ENCODE measurements around the gene RHOT1.
A peak's percentile ranks its signal among the peaks of the same experiment; 100 is the strongest.
"Not testable (repeated sequence)": the region's sequence is repeated elsewhere in the genome, so short reads cannot be mapped to it uniquely, and the experiment has no call there.

Gene RHOT1

DNA sequence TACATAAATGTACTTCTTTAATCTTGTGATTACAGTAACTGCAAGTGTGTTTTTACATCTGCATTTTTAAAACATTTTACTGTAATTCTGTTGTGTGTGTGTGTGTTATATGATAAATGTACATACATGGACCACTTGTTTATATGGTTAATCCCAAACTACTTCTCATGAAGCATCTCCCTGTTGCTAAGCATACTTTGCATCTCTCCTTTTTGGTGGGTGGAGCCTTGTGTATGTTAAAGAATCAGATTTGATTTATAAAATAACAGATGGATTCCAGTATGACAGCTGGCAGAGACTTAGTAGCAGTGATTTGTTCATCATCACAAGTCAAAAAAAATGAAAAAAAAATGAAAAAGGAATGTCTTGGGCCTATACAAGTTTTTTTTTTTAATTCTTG lies 67.3 kb downstream of the RHOT1 start:
- no peak for DNase-seq (ENCODE audit: low read depth)
- H3K4me3 ChIP-seq (ENCODE audit: low read depth, low read length), result no peak overlapping the region

DNA sequence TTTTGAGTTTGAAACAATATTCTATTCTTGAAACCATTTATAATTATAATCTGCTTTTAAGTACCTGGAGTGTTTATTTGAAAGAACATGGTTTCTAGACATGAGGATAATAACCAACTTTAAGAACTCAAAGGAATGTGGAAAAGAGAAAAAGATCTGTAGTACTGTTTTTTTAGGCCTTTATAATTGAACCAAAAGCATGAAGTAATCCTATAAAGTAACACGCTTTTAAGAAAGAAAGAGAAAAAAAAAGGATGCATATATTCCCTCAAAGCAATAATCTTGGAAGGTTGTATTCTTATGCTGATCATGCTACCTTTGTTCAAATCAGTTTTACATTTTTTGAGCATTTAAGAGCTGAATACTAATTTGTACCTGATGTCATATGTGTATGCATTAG lies 69.4 kb downstream of the RHOT1 start:
- H3K4me3 ChIP-seq (ENCODE audit: low read depth, low read length), result no peak overlapping the region
- DNase-seq (ENCODE audit: low read depth), result no peak

DNA sequence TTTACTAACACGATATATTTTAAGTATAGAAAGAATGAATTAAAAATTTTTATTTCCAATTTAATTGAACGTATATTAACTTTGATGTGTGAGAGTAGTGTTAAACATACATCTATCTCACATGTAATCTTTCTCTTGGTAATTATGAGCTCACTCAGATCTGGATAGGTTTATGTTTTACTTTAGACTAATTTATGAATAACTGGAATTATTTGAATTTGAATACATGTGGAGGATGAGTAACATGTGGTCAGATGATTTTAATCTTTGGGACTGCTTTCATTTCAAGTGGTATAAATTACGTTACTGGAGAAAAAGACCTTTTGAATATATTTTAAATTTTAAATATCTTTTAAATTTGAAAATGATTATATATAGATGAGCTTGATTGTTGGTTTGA lies 73.4 kb downstream of the RHOT1 start:
- no peak for DNase-seq (ENCODE audit: low read depth)
- H3K4me3 ChIP-seq (ENCODE audit: low read depth, low read length), result no peak overlapping the region

DNA sequence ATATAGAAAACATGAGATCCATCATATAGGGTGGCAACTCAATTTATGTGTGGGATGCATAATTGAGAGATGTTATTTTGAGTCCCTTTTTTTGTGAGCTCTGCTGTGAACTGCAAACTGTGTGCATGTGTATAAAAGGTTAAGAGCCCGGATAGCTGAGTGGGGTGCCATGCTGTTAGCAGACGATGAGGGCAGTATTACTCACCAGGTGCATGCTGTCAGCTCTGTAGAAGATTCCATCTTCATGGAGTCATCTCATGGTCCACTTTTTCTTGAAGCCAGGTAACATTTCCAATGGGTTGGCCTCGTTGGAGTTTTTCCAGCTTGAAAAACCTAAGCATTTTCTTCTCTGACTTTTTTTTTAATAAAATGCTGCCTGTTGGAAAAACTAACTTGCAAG lies 80.3 kb downstream of the RHOT1 start:
- no peak overlapping the region for H3K4me3 ChIP-seq (ENCODE audit: low read depth, low read length)
- DNase-seq (ENCODE audit: low read depth), result no peak

DNA sequence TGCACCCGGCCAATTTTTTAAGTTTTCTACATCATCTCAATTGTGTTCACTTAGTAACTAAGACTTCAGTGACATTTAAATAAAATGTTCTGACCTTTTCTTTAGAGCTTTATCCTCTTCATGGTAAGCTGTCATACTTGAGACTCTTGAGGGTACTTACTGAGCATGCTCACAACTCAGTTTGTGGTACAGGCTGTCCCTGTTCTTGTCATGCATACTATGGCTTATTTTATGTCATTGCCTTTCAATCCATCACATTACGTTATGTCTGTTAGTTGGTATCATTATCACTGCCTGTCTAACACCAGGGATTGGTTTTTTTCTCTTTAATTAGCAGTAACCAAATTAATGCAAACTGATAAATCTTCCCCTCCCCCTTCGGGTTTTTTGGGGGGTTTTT lies 81.4 kb downstream of the RHOT1 start:
- no peak for DNase-seq (ENCODE audit: low read depth)
- H3K4me3 ChIP-seq (ENCODE audit: low read depth, low read length), result no peak overlapping the region

DNA sequence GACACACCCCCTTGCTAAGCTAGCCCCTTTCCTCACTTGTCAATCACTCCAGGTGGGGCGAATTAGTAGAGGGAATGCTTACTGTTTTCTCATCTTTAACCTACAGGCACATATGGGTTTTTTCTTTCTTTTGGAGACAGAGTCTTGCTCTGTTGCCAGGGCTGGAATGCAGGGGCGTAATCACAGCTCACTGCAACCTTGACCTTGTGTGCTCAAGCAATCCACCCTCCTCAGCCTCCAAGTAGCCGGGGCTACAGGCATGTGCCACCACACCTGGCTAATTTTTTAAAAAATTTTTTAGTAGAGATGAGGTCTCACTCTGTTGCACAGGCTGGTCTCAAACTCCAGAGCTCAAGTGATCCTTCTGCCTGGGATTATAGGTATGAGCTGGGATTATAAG lies 84.6 kb downstream of the RHOT1 start:
- DNase-seq (ENCODE audit: low read depth), result no peak
- no peak overlapping the region for H3K4me3 ChIP-seq (ENCODE audit: low read depth, low read length)

DNA sequence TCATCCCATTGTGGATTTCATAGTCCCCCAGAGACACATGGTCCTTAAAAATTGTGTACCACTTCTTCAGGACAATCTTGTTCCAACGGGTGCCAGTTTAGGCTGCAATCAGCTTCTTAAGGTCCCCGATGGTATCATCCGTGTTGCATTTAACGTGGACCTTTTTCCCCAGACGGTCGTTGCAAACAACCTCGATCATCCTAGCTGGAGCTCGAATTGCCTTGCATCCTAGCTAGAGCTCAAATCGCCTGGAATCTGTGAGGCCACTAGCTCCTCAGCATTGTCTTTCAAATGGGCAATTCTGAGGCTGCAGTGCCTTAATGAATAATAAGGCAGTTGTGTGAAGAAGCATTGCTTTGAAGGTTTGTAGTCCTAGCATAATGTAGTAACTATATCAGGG lies 85.6 kb downstream of the RHOT1 start:
- H3K4me3 ChIP-seq (ENCODE audit: low read depth, low read length), result no peak overlapping the region
- DNase-seq (ENCODE audit: low read depth), result no peak

DNA sequence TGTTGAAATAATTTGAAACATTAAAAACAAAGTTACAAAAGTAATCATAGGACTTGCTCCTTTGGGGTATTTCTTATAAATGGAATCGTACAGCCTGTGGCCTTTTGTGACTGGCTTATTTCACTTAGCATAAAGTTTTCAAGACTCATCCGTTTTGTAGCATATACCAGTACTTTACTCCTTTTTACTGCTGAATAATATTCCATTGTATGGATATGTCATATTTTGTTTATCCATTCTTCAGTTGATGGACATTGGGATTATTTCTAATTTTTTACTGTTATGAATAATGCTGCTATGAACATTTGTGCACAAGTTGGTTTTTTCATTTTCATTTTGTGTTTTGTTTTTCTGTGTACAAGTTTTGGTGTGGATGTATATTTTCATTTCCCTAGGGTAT lies 93.3 kb downstream of the RHOT1 start:
- H3K4me3 ChIP-seq (ENCODE audit: low read depth, low read length), result no peak overlapping the region
- no peak for DNase-seq (ENCODE audit: low read depth)

DNA sequence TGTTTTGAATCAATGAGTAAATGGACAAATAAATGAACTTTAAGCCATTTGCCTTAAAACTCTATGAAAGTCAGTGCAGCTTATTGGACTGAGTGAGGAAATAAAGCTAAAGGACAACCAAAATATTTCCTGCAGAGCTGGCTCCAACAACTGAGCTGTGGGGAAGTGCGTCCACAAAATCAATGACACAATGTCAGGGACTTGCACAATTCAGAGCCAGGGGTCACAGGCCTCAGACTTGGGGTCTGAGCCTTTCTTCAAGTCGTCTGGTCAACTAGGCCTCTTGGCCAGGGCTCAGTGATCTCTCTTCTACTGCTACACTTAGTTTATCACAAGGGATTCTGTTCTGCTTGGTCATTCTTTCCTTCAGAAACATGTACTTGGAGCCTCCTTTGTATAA lies 97.2 kb downstream of the RHOT1 start:
- DNase-seq (ENCODE audit: low read depth), result no peak
- H3K4me3 ChIP-seq (ENCODE audit: low read depth, low read length), result no peak overlapping the region

DNA sequence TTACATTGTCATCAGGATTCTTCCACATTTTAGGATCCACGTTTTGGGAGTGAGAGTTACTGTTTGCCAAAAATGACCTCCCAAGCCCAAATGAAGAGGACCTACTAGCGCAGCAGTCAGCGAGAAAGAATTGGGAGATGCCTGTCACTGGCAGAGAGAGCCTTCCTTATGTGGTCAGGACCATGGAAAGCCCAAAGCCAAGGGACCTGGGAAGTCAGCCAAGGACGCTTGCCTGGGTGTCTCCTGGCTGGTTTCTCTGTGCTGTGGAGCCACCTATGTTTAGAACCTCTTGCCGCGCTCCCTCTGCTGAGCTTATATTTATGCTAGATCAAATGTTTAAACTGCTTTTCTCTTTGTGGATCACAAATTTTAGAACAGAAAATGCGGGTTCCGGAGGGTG lies 98.4 kb downstream of the RHOT1 start:
- DNase-seq (ENCODE audit: low read depth), result no peak
- no peak overlapping the region for H3K4me3 ChIP-seq (ENCODE audit: low read depth, low read length)

DNA sequence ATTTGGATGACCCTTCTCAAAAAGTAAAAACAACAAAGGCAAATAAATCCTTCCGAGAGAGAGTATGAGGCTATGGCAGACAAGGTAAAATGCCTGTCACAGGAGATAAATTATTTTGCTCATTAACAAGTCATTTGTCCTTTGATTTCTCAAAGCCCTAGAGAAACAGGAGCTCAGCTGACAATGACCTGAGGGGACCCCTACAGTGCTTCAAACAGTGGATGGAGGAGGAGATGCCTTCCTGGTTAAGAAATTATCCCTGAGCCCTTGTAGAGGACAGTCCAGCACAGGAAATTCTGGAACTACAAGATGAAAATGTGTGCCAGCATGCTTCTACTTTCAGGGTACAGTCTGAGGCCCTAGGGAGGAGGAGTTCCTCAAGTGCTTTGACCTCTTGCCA lies 99.3 kb downstream of the RHOT1 start:
- H3K4me3 ChIP-seq (ENCODE audit: low read depth, low read length), result no peak overlapping the region
- DNase-seq (ENCODE audit: low read depth), result no peak

DNA sequence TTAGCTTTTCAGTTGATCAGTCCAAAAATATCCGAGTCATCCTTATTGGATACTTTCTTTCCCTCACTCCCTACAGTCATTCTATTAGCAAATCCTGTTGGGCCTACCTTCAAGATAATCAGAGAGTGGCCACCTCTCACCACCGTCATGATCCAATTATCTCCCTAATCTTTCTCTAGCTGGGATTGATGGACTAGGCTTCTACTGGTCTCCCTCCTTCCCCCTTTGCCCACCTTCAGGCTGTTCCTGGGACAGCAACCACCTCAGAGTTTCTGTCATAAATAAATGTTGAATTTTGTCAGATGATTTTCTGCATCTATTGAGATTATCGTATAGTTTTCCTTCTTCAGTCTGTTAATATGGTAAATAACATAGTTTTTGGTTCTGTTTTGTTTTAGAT lies 107.2 kb downstream of the RHOT1 start:
- no peak for DNase-seq (ENCODE audit: low read depth)
- H3K4me3 ChIP-seq (ENCODE audit: low read depth, low read length), result no peak overlapping the region

DNA sequence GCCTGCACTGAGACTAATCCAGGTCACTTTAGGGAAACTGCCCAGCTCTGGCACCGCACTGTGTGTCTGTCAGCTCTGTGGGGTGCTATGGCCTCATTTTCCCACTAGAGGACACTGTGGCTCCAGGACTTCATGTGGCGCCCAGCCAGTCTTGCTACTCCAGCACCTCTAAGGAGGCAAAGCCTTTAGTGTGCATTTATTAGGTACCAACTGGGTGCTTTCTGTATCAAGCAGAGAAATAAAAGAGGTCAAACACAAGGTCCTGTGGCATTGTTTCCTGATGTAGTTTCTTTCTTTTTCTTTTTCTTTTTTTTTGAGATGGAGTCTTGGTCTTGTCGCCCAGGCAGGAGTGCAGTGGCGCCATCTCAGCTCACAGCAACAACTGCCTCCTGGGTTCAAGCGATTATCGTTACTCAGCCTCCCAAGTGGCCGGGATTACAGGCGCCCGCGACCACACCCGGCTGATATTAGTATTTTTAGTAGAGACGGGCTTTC lies 110.9 kb downstream of the RHOT1 start:
- H3K4me3 ChIP-seq (ENCODE audit: low read depth, low read length), result no peak overlapping the region
- peak; percentile 14 for DNase-seq (ENCODE audit: low read depth)

DNA sequence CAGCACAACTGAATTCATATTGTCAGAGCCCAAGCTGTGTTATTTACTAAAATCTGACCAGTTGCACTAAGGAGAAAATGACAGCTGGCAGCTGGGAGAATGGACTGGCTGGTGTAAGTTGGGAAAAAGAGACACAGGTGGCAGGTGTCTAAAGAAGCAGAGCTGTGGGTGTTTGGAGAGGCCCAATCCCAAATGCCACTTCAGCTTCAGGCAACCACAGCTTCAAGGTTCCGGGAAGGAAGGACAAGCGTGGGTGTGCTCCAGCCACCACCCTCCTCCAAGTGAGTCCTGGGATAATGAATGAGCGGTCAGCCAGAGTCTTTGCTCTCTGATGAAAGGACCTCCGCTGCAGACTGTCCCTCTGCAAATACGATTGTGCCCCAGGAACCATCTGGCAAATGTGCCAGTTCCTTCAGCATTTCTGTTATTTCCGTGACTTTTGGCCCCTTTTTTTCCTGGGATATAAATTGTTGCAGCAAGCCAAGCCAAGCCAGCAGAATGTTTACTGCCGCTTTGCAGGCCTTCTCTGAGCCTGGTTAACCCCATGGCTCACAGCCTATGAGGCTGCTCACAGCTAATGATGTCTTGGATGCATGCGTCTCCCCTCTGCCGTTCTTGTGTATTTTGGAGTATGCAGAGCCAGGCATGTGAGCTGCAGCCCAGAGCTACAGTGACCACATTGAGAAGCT lies 113.9 kb downstream of the RHOT1 start:
- no peak for DNase-seq (ENCODE audit: low read depth)
- no peak overlapping the region for H3K4me3 ChIP-seq (ENCODE audit: low read depth, low read length)

DNA sequence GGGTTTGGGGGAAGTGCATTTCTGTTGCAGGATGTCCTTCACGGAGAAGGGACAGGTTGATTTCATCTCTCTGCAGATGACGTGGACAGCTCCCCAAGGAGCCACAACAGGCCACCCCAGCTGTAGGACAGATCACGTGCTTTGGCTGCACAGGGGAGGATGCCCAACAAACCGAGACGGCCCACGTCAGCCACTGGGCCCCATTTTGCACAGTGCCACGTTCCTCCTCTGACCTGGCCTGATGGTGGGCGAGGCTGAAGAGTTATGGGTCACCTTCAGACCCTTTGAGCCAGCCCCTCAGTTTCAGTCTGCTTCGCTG lies 114.4 kb downstream of the RHOT1 start:
- H3K4me3 ChIP-seq (ENCODE audit: low read depth, low read length), result no peak overlapping the region
- DNase-seq (ENCODE audit: low read depth), result no peak

DNA sequence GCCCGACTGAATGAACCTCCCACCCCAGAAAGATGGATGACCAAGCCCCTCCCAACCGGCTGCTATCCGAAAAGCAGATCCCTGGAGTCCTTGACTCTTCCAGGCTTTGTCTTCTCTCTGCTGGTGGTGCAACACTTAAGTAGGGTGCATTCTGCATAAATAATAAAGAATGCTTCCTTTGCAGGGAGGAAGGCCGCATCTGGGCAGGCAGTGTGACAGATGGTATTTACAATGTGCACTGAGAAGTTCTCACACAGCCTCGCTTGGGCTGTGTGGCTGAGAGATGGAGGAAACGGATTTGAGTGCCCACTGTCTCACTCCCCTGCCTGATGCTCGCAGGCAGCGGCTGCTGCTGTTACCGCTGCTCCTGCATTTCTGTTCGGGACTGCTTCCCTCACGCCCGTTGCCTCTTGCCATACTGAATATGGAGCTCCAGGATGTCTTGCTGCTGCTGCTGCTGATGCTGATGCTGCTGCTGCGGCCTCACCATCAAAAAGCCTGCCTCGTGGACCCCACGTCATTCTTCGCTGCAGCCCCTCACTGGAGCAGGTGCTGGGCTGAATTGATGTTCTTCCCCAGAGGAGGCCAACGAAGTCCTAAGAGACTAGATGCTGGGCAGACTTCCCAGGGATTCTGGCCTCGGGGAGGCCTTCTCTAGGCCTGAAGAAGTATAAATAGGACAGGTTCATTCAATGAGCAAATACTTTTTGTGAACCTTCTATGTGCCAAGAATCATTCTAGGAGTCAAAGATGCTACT lies 116.3 kb downstream of the RHOT1 start:
- DNase-seq (ENCODE audit: low read depth), result no peak
- no peak overlapping the region for H3K4me3 ChIP-seq (ENCODE audit: low read depth, low read length)

DNA sequence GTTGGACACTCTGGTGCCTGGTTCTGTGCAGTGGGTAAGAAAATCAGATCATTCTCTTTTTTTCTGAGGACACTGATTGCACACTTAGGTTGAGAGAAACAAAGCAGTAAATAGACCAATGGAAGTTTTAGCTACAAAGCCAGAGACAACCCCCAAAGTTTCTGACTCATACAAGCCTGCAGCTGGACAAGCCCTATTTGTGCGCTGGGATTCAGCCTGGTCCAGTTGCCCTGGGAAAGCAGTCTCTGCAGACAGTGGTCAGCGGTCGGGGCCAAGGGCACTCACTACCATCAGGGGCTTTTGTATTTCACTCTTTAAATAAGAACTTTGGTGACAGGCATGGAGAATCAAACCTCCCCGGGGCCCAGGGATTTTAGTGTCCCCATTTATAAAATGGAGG lies 117.3 kb downstream of the RHOT1 start:
- DNase-seq (ENCODE audit: low read depth), result peak; percentile 30
- no peak overlapping the region for H3K4me3 ChIP-seq (ENCODE audit: low read depth, low read length)

DNA sequence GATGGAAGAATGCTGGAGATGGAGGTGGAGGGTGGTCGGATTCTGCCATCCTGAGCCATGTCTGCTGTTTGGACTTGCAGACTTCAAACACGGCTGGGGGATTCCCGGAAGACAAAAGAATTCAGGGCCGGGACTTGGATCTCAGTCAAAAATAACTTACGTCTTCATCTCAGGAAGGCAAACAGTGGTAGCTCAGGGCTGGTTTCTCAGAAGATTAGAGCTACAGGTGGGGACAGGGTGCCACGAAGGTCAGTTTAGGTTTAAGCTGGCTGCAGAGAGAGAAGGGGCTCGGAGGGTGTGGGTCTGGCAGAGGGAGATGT lies 119.1 kb downstream of the RHOT1 start:
- no peak for DNase-seq (ENCODE audit: low read depth)
- no peak overlapping the region for H3K4me3 ChIP-seq (ENCODE audit: low read depth, low read length)

DNA sequence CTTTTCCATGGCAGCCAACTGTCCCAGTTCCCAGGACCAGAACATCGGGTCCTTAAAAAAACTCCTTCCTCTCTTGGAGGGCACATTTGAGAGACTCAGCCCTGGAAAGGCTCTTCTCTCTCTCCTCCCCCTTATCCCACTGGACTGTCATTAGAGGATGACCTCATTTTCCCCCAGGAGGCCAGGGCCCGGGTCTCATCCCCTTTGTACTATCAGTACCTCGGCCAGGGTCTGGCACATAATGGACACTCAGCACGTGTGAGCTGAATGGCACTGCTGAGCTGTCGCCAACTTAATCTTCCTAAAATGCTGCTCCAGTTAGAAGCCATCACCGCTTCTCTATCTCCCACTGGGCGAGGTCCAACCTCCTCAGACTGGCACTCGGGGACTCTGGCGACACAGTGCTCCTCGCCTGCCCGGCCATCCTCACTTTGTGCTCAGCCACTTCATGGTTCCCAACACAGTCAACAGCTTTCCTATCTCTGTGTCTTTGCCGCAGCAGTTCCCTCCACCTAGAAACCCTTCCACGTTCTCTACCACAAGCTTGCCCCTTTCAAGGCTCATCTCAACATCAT lies 119.7 kb downstream of the RHOT1 start:
- DNase-seq (ENCODE audit: low read depth), result no peak
- H3K4me3 ChIP-seq (ENCODE audit: low read depth, low read length), result no peak overlapping the region

DNA sequence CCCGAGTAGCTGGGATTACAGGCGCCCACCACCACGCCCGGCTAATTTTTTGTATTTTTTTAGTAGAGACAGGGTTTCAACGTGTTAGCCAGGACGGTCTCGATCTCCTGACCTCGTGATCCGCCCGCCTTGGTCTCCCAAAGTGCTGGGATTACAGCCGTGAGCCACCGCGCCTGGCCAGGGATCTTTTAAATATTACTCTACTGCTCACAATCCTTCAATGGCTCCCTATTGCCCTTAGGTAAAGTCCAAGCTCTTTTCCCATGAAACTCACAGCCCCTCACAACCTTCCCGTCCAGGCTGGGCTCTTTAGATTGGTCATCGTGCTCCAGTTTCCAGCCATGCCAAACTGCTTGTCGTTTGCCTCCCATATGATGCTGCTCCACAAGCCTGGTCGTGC lies 121.2 kb downstream of the RHOT1 start:
- DNase-seq (ENCODE audit: low read depth); H3K4me3 ChIP-seq (ENCODE audit: low read depth, low read length): not testable (repeated sequence)

DNA sequence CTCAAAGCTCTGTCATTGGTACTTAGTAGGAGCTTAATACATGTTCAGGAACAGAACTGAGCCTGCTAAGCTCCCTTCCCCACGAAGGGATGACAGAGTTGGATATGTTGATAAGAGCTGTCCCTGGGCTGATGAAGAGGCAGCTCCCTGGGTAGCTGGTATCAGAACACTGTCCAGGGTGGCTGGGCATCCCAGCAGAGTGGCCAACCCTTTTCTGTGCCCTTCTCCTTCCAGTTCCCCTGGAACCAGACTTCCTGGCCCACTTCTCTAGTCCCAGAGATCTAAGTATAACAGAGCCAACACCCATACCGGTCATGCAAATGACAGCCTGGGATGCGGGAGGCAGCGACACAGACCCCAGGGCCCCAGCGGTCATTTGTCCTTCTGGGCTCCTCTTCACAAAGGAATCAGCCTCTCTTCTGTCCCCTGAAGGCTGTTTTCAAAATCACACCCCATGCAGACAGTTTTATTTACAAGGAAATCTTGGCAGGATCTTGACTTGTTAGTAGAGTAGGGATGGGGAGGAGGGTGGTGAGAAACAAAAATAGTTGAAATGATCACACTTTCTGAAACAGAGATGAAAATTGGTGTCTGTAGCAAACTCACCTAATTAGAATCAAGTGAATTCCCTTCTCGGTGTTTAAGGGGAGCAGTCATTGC lies 122.0 kb downstream of the RHOT1 start:
- no peak overlapping the region for H3K4me3 ChIP-seq (ENCODE audit: low read depth, low read length)
- no peak for DNase-seq (ENCODE audit: low read depth)

Measured in skeletal muscle cell (primary cell).